Ishikawa (cell line): ENCODE data around the gene SLC32A1.

ENCODE experiments used
- CEBPB ChIP-seq: IDR thresholded peaks from 2 replicates; pipeline ENCODE4 v1.6.1; 2012
- CREB1 ChIP-seq: IDR thresholded peaks from 2 replicates; pipeline ENCODE4 v1.6.1; 2012; ENCODE audit warnings: low read depth
- EGR1 ChIP-seq: IDR thresholded peaks from 2 replicates; pipeline ENCODE4 v1.6.1; 2012
- EP300 ChIP-seq: IDR thresholded peaks from 2 replicates; pipeline ENCODE4 v1.6.1; 2012; ENCODE audit warnings: borderline replicate concordance
- FOXM1 ChIP-seq: IDR thresholded peaks from 2 replicates; pipeline ENCODE4 v1.6.1; 2012; ENCODE audit warnings: low read depth, borderline replicate concordance
- MAX ChIP-seq: IDR thresholded peaks from 2 replicates; pipeline ENCODE4 v1.6.1; 2012
- NFIC ChIP-seq: IDR thresholded peaks from 2 replicates; pipeline ENCODE4 v1.6.1; 2012
- RAD21 ChIP-seq: IDR thresholded peaks from 2 replicates; pipeline ENCODE4 v1.6.1; 2012; ENCODE audit warnings: low read depth
- REST ChIP-seq: IDR thresholded peaks from 2 replicates; pipeline ENCODE4 v1.6.1; 2012; ENCODE audit warnings: low read depth, mild to moderate bottlenecking
- TAF1 ChIP-seq: IDR thresholded peaks from 2 replicates; pipeline ENCODE4 v1.6.1; 2012; ENCODE audit warnings: low read depth, mild to moderate bottlenecking
- TCF12 ChIP-seq: IDR thresholded peaks from 2 replicates; pipeline ENCODE4 v1.6.1; 2012; ENCODE audit warnings: low read depth
- TEAD4 ChIP-seq: IDR thresholded peaks from 2 replicates; pipeline ENCODE4 v1.6.1; 2012
- USF1 ChIP-seq: IDR thresholded peaks from 2 replicates; pipeline ENCODE4 v1.6.1; 2012
- YY1 ChIP-seq: IDR thresholded peaks from 2 replicates; pipeline ENCODE4 v1.6.1; 2012; ENCODE audit warnings: low read depth
- ZBTB7A ChIP-seq: IDR thresholded peaks from 2 replicates; pipeline ENCODE4 v1.6.1; 2012; ENCODE audit warnings: low read depth

Gene SLC32A1

GRCh38 chr20:38766071-38766470 is 41.8 kb downstream of the SLC32A1 start:
- TF ChIP-seq TAF1 (no peak), EGR1 (no peak), YY1 (no peak), NFIC (no peak), CREB1 (no peak), REST (no peak), RAD21 (no peak), CEBPB (no peak), EP300 (no peak)

GRCh38 chr20:38769376-38770295 is 45.4 kb downstream of the SLC32A1 start:
- TF ChIP-seq EGR1 (no peak), CREB1 (no peak), NFIC (no peak)

- no peak for TF ChIP-seq MAX
- no peak for TF ChIP-seq TCF12
- no peak for TF ChIP-seq NFIC
- TF ChIP-seq EP300: no peak
- TF ChIP-seq RAD21: no peak
- no peak for TF ChIP-seq CEBPB
- TF ChIP-seq FOXM1: no peak
- TF ChIP-seq REST: no peak
- TF ChIP-seq CREB1: no peak
- no peak for TF ChIP-seq EGR1
- no peak for TF ChIP-seq ZBTB7A
- TF ChIP-seq TAF1: no peak
- no peak for TF ChIP-seq YY1
- TF ChIP-seq TEAD4: no peak
- TF ChIP-seq USF1: no peak
Measured at GRCh38 chr20:38770546-38770945, 46.3 kb downstream of the SLC32A1 start.

GRCh38 chr20:38770970-38771369 is 46.7 kb downstream of the SLC32A1 start:
- no peak for TF ChIP-seq RAD21
- TF ChIP-seq CEBPB: no peak
- no peak for TF ChIP-seq REST
- TF ChIP-seq TCF12: no peak
- TF ChIP-seq CREB1: no peak
- TF ChIP-seq TEAD4: no peak
- TF ChIP-seq YY1: no peak
- TF ChIP-seq MAX: no peak
- TF ChIP-seq NFIC: no peak
- TF ChIP-seq USF1: no peak
- TF ChIP-seq EP300: no peak
- TF ChIP-seq FOXM1: no peak
- no peak for TF ChIP-seq TAF1
- TF ChIP-seq EGR1: no peak
- TF ChIP-seq ZBTB7A: no peak
